Activated CD4-positive, alpha-beta memory T cell treated with anti-CD3 and anti-CD28 coated beads for 36 hours (primary cell): ENCODE measurements around the gene CEP63. TPM values are rescaled to one million over a fixed set of nuclear protein-coding genes. Genes with fewer than 3 reads are reported as not detected.
"Not testable (repeated sequence)": the region's sequence is repeated elsewhere in the genome, so short reads cannot be mapped to it uniquely, and the experiment has no call there.

Experiments
- CTCF ChIA-PET: fragments of 350-600 bp; sonication (Branson Sonifier 250); formaldehyde crosslinking; loops from one replicate; lab custom pipeline; 2021; ENCODE audit warnings: antibody characterized with exemption, inconsistent platforms; lab: Charles Lee
- POLR2A ChIA-PET: fragments of 350-600 bp; sonication (Branson Sonifier 250); formaldehyde crosslinking; loops from one replicate; lab custom pipeline; 2021; ENCODE audit warnings: antibody characterized with exemption; lab: Charles Lee
- DNase-seq: peaks from one replicate; pipeline ENCODE4 v3.0.0-alpha.2; 2020
- H3K27ac Mint-ChIP-seq: one replicate; pipeline ENCODE4 v1.8.0; 2021; ENCODE audit warnings: mixed read lengths
- H3K27me3 Mint-ChIP-seq: one replicate; pipeline ENCODE4 v1.8.0; 2021; ENCODE audit warnings: mixed read lengths
- H3K36me3 Mint-ChIP-seq: one replicate; pipeline ENCODE4 v1.8.0; 2021; ENCODE audit warnings: mixed read lengths
- H3K4me1 Mint-ChIP-seq: one replicate; pipeline ENCODE4 v1.8.0; 2021; ENCODE audit warnings: low read depth, mixed read lengths
- H3K4me3 Mint-ChIP-seq: one replicate; pipeline ENCODE4 v1.8.0; 2021; ENCODE audit warnings: mild to moderate bottlenecking, mixed read lengths
- H3K9me3 Mint-ChIP-seq: one replicate; pipeline ENCODE4 v1.8.0; 2021; ENCODE audit warnings: mixed read lengths
- intact Hi-C: fragments of 100-400 bp; cut with micrococcal nuclease; formaldehyde crosslinking; loops from one replicate; pipeline ENCODE4 v1.15.1; 2023
- total RNA-seq, 2 experiments: library from RNA; stranded (reverse); gene quantifications; one replicate each; pipeline ENCODE4 v1.2.3, GENCODE V29; 2021

Gene CEP63
- total RNA-seq, 2 experiments from 2014 or later, result 22.4 to 23.7 TPM

GRCh38 chr3:134592806-134593205 lies 106.9 kb downstream of the CEP63 start:
- DNase-seq, result no peak
- Mint-ChIP-seq H3K4me1 (no peaks in the 10 kb centered on the region), H3K9me3 (no peaks in the 10 kb centered on the region), H3K36me3 (no peaks in the 10 kb centered on the region), H3K27me3 (peaks cover 3% of the 10 kb centered on the region), H3K27ac (no peak overlapping the region), H3K4me3 (no peak overlapping the region)
- intact Hi-C loops, result no loop called here
- ChIA-PET CTCF (no interaction called here), POLR2A (no interaction called here)

- no peak overlapping the region for H3K27ac Mint-ChIP-seq
- H3K27me3 Mint-ChIP-seq, result peaks cover 3% of the 10 kb centered on the region
- ChIA-PET POLR2A (no interaction called here), CTCF (no interaction called here)
- no peaks in the 10 kb centered on the region for H3K9me3 Mint-ChIP-seq
- H3K36me3 Mint-ChIP-seq, result no peaks in the 10 kb centered on the region
- H3K4me3 Mint-ChIP-seq, result no peak overlapping the region
- intact Hi-C loops, result no loop called here
- no peak for DNase-seq
- H3K4me1 Mint-ChIP-seq, result no peaks in the 10 kb centered on the region
Measured at GRCh38 chr3:134594331-134594741, 108.5 kb downstream of the CEP63 start.

- H3K36me3 Mint-ChIP-seq, H3K4me1 Mint-ChIP-seq, H3K9me3 Mint-ChIP-seq, H3K27ac Mint-ChIP-seq, CTCF ChIA-PET, H3K27me3 Mint-ChIP-seq, DNase-seq, intact Hi-C loops, POLR2A ChIA-PET, H3K4me3 Mint-ChIP-seq: not testable (repeated sequence)
Measured at GRCh38 chr3:134594986-134595385, 109.1 kb downstream of the CEP63 start.

DNA sequence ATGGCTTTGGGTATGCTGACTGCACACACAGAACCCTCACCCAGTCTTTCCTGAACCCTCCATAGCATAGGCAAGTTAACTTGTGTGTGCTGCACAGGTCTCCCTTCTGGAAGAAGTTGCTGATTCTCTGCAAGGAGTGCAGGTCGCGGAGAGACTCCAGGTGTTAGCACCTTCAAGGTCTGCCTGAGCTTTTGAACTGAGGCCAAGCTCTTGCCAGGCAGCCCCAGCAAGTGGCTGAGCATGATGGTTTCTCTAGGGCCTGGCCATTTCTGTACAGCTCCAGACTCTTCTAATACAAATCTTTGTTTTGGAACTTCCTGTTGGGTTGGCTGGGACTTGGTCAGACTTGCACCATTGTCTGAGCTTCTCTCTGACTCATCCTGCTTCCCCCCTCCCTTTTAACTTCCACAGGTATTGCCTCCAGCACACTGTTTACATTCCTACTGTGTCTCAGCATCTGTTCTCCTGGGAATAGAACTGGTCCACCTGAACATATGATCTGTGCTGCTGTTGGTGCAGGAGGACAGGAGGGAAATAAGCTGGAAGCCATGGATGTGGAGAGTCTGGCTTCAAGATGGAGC lies 111.6 kb downstream of the CEP63 start:
- H3K9me3 Mint-ChIP-seq, result no peaks in the 10 kb centered on the region
- no peaks in the 10 kb centered on the region for H3K36me3 Mint-ChIP-seq
- H3K27me3 Mint-ChIP-seq, result peaks cover 1% of the 10 kb centered on the region
- no peak overlapping the region for H3K27ac Mint-ChIP-seq
- H3K4me3 Mint-ChIP-seq, result no peak overlapping the region
- no peak for DNase-seq
- H3K4me1 Mint-ChIP-seq, result peaks cover 6% of the 10 kb centered on the region
- intact Hi-C loops, result no loop called here
- CTCF ChIA-PET, result no interaction called here
- POLR2A ChIA-PET, result no interaction called here

DNA sequence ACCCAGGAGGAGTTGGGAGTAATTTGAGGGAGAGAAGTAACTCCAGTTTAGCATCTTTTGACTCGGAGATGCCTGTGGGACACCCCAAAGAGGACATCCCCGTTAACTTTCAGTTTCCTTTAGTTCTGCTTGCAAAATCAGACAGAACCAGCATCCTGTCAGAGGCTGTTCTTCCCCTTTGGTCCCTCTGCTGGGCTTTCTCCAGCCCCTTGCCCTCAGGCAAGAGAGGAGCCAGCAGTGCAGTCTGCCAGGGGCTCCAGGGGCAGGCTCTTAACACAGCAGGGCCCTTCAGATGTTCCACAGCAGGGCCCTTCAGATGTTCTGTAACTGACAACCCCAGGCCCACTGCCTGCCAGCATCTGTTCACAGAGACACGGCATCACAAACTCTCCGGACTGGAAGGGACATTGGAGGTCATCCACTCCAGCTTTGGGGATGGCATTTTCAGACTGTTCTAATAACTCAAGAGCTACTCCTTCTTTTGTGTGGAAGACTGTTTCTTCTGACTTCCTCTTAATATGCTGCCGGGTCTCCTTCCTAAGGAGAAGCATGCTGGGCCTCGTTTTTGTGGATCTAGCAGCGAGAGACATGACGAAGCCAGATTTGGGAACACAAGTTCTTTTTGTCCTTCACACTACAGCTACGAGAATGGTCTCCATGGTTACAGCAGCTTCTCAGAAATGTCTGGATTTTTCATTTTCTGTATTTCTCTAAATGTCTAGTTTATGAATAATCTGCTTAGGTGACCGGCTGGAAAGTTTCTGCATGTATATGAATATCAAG lies 113.1 kb downstream of the CEP63 start:
- no peak for DNase-seq
- intact Hi-C loops, result no loop called here
- Mint-ChIP-seq H3K36me3 (no peaks in the 10 kb centered on the region), H3K4me3 (no peak overlapping the region), H3K4me1 (peaks cover 6% of the 10 kb centered on the region), H3K27me3 (peaks cover 1% of the 10 kb centered on the region), H3K9me3 (no peaks in the 10 kb centered on the region), H3K27ac (peak overlapping the region; percentile 43)
- POLR2A ChIA-PET, result no interaction called here
- CTCF ChIA-PET, result interaction anchor here (0.9 to 3.3 kb wide), 2 partner anchors 8 to 59 kb away, joined by 3 to 14 read pairs; no protein-coding TSS in a partner anchor

GRCh38 chr3:134600206-134600605 lies 114.3 kb downstream of the CEP63 start:
- POLR2A ChIA-PET, result no interaction called here
- intact Hi-C loops, result loop anchor here (1.0 kb wide), 1 partner anchor 41 kb away; no protein-coding TSS in a partner anchor
- no peak overlapping the region for H3K27ac Mint-ChIP-seq
- DNase-seq, result no peak
- CTCF ChIA-PET, result interaction anchor here (0.6 to 3.8 kb wide), 15 partner anchors 9 to 1444 kb away, joined by 3 to 24 read pairs (median 4); no protein-coding TSS in a partner anchor
- H3K4me3 Mint-ChIP-seq, result no peak overlapping the region
- peaks cover 6% of the 10 kb centered on the region for H3K4me1 Mint-ChIP-seq
- H3K27me3 Mint-ChIP-seq, result peaks cover 1% of the 10 kb centered on the region
- no peaks in the 10 kb centered on the region for H3K9me3 Mint-ChIP-seq
- H3K36me3 Mint-ChIP-seq, result no peaks in the 10 kb centered on the region

- intact Hi-C loops, result loop anchor here (1.0 kb wide), 1 partner anchor 40 kb away; no protein-coding TSS in a partner anchor
- H3K27me3 Mint-ChIP-seq, result peaks cover 4% of the 10 kb centered on the region
- no peaks in the 10 kb centered on the region for H3K36me3 Mint-ChIP-seq
- H3K27ac Mint-ChIP-seq, result no peak overlapping the region
- CTCF ChIA-PET, result interaction anchor here (0.6 to 3.8 kb wide), 18 partner anchors 10 to 1443 kb away, joined by 3 to 24 read pairs (median 4); no protein-coding TSS in a partner anchor
- no peak overlapping the region for H3K4me3 Mint-ChIP-seq
- POLR2A ChIA-PET, result no interaction called here
- H3K9me3 Mint-ChIP-seq, result no peaks in the 10 kb centered on the region
- peaks cover 6% of the 10 kb centered on the region for H3K4me1 Mint-ChIP-seq
- peak; percentile 69 for DNase-seq
Measured at GRCh38 chr3:134600685-134601463, 115.0 kb downstream of the CEP63 start.

- Mint-ChIP-seq H3K27me3 (peaks cover 6% of the 10 kb centered on the region), H3K36me3 (no peaks in the 10 kb centered on the region), H3K27ac (no peak overlapping the region), H3K4me1 (peaks cover 6% of the 10 kb centered on the region), H3K9me3 (no peaks in the 10 kb centered on the region), H3K4me3 (no peak overlapping the region)
- intact Hi-C loops, result loop anchor here (2.0 kb wide), 1 partner anchor 1293 kb away; no protein-coding TSS in a partner anchor
- POLR2A ChIA-PET, result no interaction called here
- CTCF ChIA-PET, result interaction anchor here (1.0 to 3.8 kb wide), 8 partner anchors 11 to 1442 kb away, joined by 3 to 24 read pairs (median 5); no protein-coding TSS in a partner anchor
- no peak for DNase-seq
Measured at GRCh38 chr3:134601539-134602439, 115.9 kb downstream of the CEP63 start.

- intact Hi-C loops, result loop anchor here (2.0 kb wide), 1 partner anchor 1292 kb away; no protein-coding TSS in a partner anchor
- Mint-ChIP-seq H3K27me3 (peaks cover 9% of the 10 kb centered on the region), H3K36me3 (no peaks in the 10 kb centered on the region), H3K9me3 (no peaks in the 10 kb centered on the region), H3K27ac (no peak overlapping the region), H3K4me3 (no peak overlapping the region), H3K4me1 (peaks cover 6% of the 10 kb centered on the region)
- DNase-seq, result no peak
- ChIA-PET POLR2A (no interaction called here), CTCF (interaction anchor here (0.9 to 3.8 kb wide), 5 partner anchors 11 to 1440 kb away, joined by 3 to 24 read pairs (median 4); no protein-coding TSS in a partner anchor)
Measured at GRCh38 chr3:134602440-134602814, 116.6 kb downstream of the CEP63 start.

DNA sequence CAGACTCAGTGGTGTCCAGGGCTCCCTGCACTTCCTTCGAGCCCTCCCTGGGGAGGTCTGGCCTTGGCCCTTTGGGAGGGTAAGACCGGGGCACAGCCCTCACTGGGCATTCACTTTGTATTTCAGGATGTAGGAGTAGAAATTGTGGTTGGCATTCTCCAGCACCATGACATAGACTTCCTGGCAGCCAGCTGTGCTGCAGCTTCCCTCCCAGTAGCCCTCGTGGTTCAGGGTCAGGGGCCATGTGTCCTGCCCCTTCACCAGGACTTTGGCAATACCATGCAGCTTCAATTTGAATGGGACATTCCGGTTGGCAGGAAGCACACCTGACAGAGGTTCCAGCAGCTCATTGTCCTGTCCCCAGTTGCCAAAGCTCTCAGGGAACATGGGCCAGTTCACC lies 117.6 kb downstream of the CEP63 start:
- intact Hi-C loops, result loop anchor here (2.0 kb wide), 1 partner anchor 1291 kb away; no protein-coding TSS in a partner anchor
- CTCF ChIA-PET, result interaction anchor here (0.9 to 3.8 kb wide), 4 partner anchors 13 to 1439 kb away, joined by 3 to 24 read pairs (median 5); no protein-coding TSS in a partner anchor

DNA sequence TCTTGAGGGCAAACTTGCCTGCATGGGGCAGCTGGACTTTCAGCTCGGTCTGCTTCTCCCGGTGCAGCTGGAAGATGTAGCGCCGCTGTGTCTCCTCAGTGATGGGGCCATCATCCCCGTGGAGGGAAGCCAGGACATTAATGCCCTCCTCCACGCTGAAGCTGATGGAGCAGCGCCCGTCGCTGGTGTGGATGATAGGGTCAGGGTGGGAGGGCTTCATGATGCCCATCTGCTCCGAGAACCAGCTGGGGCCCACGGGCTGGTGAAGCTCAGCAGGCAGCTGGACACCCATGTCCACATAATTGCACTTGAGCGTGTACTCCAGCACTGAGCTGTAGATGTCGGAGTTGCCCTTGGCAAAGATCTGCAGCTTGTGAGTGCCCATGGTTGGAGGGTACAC lies 118.1 kb downstream of the CEP63 start:
- intact Hi-C loops, result loop anchor here (2.0 kb wide), 1 partner anchor 1291 kb away; no protein-coding TSS in a partner anchor
- ChIA-PET POLR2A (no interaction called here), CTCF (interaction anchor here (1.4 kb wide), 1 partner anchor 235 kb away, joined by 7 read pairs; no protein-coding TSS in a partner anchor)
- H3K9me3 Mint-ChIP-seq, result no peaks in the 10 kb centered on the region
- H3K4me1 Mint-ChIP-seq, result peaks cover 6% of the 10 kb centered on the region
- H3K36me3 Mint-ChIP-seq, result no peaks in the 10 kb centered on the region
- H3K27ac Mint-ChIP-seq, result no peak overlapping the region
- peaks cover 9% of the 10 kb centered on the region for H3K27me3 Mint-ChIP-seq
- DNase-seq, result no peak
- no peak overlapping the region for H3K4me3 Mint-ChIP-seq

More for the DNA sequence above, 117.6 kb downstream of the CEP63 start:
- Mint-ChIP-seq H3K27me3 (peaks cover 9% of the 10 kb centered on the region), H3K27ac (no peak overlapping the region), H3K4me3 (no peak overlapping the region), H3K4me1 (peaks cover 6% of the 10 kb centered on the region), H3K9me3 (no peaks in the 10 kb centered on the region), H3K36me3 (no peaks in the 10 kb centered on the region)
- POLR2A ChIA-PET, result no interaction called here
- DNase-seq, result no peak
